NCI-H1048 (cell line): ENCODE data around the gene HOXC12.

Source experiments
- DNase-seq: peaks from one replicate; lab custom pipeline; 2025; lab: John Stamatoyannopoulos, UW

HOXC12 gene

DNA sequence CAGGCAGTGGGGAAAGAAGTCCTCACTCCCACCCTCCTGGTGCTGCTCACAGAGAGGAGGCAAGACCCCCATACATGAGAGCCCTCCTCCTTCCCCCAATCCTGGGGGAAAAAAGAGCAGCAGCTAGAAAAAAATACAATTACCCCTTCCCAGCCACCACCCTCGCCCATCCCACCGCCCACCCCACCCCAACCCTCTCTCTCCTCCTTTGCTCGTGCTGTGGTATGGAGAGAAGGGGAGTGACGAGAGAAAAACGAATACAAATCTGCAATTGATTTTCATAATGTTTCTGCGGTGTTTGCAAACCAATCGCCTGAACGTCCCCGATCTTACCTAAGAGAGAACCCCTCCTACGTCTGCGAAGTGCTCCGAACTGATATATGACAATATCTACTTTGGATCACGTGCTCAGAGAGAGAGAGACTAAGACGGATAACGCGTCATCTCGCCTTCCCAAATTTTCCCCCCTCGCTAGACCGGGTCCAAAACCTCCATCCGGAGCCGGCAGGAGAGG is 18.1 kb downstream of the HOXC12 start, which contains the start of gene HOXC11:
Gene HOXC11, plus strand, starts transcription at position 405 of the 514 bp plus-strand sequence. CDS start 116 bp downstream, outside the sequence.
- no peak for DNase-seq

DNA sequence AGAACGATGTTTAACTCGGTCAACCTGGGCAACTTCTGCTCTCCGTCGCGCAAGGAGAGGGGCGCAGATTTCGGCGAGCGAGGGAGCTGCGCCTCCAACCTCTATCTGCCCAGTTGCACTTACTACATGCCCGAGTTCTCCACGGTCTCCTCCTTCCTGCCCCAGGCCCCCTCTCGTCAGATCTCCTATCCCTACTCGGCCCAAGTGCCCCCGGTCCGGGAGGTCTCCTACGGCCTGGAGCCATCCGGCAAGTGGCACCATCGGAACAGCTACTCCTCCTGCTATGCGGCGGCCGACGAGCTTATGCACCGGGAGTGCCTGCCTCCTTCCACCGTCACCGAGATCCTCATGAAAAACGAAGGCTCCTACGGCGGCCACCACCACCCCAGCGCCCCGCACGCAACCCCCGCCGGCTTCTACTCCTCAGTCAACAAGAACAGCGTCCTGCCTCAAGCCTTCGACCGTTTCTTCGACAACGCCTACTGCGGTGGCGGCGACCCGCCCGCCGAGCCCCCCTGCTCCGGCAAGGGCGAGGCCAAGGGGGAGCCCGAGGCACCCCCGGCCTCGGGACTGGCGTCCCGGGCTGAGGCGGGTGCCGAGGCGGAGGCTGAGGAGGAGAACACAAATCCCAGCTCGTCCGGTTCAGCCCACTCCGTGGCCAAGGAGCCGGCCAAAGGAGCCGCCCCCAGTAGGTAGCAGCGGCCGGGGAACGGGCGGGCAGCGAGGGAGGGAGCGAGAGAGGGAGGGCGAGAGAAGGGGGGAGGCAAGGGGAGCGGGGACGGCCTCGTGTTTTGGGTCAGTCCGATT is 18.7 kb downstream of the HOXC12 start:
- DNase-seq = no peak

DNA sequence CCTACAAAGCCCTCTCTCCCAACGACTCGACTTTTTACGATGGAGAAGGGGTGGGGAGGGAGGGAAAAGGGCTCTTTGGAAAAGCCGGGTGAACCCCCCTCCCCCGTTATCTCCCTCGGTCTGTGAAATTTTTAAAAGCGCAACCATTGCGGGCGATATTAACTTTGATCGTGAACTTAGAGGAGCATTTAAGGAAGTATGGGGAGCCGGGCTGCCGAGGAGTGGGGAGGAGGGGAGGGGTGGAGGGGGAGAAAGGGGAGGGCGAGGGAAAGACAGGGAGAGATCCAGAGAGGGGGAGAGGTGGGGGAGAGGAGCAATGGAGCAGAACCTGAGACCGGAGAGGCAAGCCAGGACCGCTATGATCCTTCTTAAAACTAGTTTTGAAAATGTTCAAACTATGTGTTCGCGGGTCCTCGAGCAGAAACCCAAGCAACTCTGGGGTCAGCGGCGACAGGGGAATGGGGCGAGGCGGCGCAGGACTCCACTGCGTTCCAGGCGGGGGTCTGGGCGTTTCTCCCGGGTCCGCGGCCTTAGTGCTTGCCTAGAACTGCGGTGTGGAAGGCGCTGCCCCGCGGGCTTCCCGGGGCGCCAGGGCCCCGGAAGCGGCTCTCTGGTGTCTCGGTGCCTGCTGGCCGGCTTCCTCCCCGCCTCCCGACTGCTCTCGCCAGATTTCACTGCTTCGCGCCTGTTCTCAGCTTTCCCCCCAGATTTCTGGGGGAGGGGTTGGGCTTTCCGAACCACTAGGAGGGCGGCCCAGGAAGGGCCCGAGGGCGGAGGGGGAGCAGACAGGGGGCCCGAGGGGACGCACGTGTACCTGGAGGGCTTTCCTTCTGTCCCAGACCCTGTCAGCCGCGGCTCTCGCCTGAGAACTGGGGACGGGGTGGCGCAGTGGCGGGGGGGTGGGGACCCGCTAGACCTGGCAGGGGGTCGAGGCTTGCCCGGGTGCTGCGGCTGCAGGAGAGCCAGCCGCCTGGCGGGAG is 19.7 kb downstream of the HOXC12 start, which contains the start of gene HOTAIR:
Gene HOTAIR, minus strand, starts transcription at position 871 of the 980 bp plus-strand sequence.
- DNase-seq = no peak

DNA sequence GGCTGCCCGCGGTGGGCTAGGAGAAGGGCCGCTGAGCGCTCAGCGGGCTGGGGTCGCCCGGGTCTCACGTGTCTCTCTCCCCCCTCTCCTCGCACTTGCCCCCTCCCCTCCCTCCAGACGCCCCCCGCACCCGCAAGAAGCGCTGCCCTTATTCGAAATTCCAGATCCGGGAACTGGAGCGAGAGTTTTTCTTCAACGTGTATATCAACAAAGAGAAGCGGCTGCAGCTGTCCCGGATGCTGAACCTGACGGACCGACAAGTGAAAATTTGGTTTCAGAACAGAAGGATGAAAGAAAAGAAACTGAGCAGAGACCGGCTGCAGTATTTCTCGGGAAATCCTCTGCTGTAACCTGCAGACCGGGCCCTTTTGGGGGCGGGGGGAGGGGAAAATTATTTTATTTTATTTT is 20.4 kb downstream of the HOXC12 start:
- DNase-seq = no peak

DNA sequence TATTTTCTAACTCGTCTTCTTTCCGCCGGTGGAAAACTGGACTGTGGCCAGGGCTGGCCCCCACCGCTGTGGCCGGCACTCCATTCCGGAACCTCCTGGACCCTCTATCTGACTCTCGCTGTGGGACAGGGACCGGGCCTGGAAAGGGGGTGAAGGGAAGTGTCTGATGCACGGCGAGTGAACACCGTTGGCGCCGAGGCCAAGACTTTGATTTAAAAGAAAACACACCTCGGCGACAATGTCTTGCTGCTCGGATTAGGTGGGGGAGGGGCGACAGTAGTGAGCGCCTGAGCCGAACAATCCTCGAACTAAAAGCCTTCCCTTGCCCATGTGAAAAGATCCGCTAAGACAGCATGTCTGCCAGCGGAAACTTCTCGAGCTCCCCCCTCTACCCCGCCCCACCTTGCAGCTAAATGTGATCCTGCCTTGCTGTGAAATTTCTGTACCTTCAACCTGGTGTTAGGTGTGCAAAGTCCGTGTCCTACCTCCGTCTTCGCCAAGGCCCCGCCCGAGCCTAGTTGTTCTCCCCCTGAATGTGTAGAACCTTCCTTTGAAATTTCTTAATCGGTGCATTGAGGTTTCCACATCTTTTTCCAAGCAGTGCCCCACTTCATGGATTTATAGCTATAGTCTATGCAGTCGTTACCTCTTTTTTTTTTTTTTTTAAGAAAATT is 20.9 kb downstream of the HOXC12 start:
- DNase-seq = no peak

DNA sequence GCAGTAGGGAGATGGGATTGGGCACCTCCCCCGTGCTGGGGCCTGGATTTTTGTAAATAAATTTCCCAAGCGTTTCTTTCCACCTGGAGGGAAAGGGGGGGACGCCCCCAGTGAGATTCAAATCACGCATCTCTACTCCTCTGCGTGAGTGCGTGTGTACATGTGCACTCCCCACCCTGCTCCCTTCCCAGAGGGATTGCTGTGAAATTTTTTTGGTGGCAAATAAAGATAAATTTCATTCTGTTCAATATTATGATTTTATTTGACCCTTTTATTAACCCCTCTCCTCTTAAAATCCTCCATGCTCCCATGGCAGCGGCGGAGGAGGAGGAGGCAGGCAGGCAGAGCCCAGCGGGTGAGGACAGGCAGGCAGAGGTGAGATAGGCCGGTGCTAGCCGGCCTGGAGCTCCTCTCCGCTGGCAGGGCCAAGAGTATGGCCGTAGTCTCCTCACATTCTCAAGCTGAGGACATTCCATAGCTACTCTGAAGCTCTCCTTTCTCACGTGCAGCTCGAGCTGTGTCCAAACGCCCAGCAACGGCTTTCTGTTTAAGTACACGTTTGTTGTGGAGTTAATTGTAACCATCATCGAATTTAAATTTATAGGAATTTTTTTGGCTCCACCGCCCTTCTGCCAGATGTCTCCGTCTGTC is 21.6 kb downstream of the HOXC12 start:
- DNase-seq = no peak

DNA sequence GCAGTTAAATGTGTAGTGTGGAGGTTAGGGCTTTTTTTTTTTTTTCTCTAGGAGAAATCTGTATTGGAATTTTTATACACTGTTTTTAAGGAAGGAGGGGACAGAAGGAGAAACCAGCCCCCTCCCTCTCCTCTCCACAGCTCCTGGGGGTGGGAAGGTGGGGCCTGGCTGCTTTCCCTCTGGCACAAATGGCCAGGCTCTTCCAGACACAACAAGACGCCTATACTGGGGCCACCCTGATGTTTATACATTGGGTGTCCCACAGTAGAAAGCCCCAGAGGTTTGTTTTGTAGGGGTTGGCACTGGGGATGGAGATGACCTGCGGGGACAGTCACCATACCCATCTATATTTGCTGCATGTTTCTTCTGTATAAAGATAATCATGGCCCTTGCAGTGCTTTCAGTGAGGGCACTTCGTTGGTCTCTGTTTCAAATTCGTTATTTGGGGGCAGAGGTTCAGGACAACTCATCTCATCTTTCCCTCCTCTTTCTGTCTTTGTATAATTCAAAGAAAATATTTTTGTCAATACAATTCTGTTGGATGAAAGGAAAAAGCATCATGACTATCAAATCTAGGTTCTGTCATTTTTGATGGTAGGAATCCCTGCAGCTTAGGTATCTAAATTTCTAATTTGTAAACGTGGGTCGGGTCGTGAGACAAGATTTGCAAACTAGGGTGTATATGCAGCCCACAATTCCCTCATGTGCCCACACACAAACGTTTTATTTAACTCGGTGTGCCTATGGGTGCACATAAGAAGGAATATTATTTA is 22.3 kb downstream of the HOXC12 start:
- DNase-seq = no peak

DNA sequence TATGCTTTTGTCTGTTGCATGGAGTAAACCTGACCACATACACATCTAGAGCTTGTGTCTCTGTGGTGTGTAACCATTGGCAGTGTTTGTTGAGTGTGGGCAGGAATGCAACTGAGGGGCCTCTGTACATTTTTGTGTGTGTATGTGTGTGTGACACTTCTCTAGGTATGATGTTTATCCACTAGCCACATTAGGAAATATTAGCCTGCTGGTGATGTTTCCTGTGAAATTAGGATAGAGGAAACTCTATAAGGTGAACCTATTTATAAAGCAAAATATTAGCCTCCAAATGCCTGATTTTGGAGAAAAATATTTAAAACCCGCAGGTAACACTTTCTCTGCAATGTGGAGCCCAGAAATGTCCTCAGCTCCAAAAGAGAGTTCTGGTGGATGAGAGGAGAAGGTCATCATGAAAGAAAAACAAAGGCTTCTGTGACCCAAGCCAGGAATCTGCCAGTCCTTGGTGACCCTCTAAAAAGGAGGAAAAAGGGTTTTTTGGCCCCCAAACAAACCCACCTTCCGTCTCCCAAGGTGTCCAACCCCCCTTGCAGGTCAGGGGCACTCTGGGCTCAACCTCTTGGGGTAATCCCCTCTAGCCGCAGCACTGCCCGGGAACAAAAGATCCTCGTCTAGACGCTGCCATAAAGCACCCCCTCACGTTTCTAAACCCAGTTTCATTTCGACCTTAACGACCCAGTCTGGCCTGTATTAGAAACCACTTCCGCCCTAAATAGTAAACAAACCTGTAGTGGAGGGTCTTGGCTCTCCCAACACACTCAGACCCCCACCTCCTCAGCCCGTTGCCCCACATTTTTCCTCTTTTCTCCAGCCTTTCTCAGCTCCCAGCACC is 23.1 kb downstream of the HOXC12 start:
- DNase-seq = no peak

DNA sequence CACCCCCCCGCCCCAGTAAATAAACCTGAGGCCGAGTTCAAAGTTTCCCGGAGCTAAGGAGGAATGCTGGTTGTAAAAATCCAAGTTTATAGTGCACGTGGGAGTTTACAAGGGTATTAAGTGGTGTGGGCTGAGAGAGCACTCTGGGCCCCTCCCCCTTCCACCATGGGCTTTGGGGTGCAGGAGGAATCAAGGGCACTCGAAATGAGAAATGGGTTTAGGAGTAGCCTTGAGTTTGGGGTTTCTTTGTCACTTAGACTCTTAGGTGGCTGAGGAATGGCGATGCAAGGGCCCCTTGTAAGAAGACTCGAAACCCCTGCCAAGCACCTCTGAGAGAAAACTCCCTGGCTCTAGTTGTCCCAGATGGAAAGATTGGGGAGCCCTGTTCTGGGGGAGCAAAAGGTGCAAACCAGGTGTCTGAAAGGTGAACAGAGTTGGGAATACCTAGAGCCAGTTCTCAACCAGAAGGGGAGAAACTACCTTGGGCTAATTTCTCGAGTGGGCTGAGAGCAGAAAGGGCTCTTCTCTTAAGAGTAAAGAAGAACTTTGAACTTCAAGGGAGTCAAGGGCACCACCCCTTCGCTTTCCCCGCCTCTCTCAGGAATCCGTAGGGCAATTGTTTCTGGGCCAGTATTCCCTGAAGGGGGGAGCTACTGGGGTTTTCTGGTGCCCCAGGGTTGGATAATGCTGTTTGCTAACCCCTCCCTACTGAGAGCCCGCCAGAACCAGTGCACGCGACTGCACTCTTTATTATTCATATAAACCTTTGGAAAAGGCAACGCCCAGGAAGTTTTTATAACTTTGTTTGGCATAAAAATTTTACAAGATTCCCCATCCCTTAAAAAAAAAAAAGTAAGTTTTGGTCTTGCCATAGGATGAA is 24.0 kb downstream of the HOXC12 start:
- DNase-seq = peak; percentile 77

DNA sequence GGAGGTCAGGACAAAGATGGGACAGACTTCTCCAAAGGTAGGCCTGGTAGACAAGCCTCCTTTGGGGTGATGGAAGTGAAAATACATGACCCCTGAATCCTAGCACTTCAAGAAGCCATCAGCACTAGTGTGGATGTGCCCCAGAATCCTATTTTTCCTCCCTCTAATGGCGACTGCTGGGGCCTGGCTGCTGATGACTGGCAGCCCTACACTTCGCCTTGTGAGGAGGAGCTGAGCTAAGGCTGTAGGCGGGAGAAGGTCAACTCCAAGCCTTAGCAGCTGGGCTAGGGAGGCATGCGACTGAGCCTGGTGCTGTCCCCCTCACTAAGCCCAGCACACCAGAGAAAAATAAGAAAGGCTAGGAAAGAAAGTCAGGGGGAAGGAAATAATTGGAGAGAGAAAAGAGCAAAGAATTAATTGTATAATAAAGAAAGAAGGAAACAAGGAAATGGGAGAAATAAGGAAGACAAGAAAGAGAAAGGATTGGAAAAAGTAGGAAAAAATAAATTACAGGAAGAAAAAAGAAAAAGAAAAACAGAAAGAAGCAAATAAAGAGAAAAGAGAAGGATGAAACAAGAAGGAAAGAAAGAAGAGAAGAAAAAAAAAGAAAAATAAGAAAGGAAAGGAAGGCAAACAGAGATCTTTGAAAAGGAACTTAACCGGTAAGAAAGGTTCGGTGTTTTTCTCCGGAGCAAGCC is 25.6 kb downstream of the HOXC12 start:
- DNase-seq = no peak

DNA sequence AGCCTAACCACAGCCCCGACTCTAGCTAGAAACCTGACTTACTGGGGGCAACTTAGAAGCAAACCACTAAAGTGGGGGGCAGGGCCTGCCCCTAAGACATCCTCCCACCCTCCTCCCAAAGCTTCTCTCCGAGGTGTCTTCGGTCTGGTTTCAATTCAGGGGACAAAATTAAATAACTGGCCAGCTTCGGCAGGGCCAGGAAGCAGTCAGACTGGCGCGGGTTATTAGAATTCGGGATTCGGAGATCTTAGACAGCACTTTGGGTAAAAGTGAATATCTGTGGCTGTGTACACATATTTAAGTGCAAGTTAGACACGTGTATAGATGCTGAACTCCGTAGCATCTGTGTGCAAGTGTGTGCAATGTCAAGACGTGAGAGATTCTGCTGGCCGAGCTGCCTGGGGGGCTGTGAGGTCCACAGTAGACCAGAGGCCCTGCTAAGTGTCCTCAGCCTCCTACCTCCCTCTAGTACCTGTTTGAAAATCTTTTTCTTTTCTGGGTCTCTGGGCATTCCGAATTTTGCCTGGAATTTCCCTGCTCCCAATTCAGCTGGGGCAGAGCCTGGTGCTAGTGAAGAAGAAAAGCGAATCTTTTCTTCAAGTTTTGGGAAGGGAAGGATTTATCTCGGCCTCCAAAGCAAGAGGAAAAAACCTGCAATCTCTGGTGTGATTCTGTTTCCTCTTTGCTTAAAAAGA is 26.2 kb downstream of the HOXC12 start:
- no peak for DNase-seq

DNA sequence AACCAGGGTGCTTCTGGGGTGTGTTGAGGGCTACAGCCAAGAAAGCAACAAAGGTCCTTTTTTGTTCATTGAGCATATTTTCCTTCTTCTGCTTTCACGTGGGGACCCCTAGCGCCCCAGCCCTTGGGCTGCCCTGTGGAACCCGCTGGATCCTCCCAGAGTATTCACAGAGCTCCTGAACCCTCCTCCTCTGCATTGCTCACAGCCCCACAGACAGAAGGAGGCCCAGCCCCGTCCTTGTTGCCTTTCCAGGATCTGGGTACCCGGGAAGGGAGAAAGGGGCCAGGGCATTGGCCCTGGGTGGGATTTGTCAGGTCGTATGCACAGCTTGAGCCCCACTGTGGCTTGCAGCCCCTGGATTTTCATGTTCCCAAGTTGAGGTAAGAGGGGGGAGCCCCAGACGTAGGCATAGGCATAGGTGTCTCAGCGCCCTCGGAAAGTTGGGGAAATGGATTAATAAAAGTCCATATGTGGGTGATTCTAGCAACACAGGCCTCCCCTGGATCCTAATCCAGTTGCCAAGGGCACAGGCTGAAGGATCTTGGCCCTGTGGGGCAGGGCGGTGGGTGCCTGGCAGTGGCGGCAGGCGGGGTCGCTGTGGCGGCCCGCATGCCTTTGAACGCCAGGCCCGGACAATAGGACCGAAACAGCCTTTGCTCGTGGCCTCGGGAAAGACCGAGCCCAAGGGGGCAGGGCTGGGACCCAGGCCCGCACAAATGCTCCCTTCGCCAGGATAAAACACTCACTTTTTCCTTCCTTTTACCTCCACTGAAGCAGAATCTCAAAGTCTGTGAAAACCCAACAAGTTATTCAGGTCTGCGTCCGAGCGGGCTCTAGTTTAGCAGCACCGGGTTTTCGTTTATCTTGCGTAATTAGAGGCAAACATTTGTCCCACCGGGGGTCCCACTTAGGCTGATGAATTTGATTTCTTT is 27.2 kb downstream of the HOXC12 start:
- DNase-seq = no peak

DNA sequence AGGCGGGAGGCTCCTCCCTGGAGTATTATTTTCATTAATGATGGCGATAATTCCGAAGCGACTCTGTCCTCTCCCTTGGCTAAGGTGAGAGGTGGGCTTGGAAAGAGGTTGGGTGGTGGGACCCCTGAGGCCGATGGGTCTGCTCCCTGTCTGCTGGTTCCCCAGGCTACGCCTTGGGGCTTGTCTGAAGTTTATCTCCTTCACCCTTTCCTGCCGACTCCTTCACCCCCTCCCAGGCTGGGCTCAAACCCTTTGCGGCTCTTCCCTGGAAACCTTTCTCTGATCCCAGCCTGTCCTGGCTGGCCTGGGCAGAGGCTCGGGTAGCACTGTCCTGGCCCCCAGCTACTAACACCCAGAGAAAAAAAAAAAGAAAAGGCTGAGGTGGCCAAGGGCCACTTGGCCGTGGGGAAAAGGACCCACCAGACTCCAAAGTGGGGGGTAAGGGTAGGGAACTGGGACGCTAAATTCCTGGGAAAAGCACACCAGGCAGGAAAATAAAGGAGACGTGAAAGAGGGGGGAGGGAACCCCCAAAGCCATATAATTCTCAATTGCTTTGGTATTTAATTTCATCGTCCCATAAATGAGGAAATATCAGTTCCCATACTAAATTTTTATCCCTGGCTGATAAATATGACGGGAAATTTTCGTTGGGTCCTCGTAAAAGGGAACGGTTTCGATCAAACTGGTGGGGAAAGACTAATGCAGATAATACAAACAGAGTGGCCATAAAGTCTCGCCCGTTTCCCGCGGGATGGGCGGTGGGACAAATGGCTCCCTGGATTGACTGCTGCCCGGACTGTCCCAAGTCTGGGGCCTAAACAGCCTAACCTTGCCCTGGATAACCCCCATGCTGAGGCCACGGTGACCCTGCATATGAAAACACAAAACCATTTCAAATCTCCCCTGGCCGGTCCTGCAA is 28.2 kb downstream of the HOXC12 start:
- no peak for DNase-seq

DNA sequence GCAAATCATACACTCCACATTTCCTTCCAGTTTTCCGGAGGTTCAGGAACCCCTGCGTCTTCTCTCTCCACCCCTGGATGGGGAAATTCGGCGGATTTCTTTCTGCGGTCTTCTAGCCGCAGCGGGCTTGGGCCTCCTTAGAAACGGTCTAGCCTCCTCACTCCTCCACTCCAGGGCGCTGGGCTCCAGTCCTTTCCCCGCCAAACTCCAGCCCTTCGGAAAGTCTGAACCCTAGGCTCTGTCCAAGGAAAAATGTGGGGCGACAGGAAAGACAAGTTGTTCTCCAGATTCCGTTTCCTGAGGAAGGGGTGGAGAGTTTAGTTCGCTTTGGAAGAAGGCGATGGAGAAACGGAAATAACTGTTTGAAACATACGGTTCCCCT is 28.9 kb downstream of the HOXC12 start:
- no peak for DNase-seq

DNA sequence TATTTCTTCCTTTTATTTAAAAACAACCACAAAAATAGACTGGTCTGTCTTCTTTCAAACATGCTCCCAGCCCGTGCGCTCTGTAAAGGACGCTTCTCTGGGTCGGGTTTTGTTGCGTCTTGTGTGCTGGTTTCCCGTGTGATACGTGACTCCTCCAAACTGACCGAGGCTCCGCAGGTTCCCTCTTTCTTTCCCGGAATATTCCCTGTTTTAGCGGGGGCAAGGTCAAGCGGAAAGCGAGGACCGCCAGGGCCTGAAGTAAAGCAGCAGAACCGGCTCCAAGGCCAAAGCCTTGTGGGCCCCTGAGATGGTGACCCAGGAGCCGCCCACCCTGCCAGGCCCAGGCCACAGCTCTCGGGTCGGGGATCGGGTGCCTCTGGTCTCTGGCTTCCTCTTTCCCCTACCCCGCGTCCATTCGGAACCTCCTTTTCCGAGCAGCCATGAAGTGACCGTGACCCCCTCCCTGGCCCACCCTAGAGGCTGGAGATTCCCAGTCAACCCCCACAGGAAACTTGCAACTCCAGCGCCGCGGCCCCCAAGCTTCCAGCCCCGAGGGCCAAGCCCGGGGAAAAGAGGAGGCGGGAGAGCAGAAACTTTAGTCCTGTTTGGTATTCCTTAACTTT is 29.4 kb downstream of the HOXC12 start:
- no peak for DNase-seq
